GM18858 (cell line): ENCODE results near the gene PRDM10.
"Not testable (repeated sequence)": the region's sequence is repeated elsewhere in the genome, so short reads cannot be mapped to it uniquely, and the experiment has no call there.

Source experiments
- ATAC-seq: cut with Tn5 transposase; IDR thresholded peaks from one replicate; pipeline ENCODE4 v1.9.1; 2021; ENCODE audit not compliant: unreplicated experiment

The PRDM10 gene

DNA sequence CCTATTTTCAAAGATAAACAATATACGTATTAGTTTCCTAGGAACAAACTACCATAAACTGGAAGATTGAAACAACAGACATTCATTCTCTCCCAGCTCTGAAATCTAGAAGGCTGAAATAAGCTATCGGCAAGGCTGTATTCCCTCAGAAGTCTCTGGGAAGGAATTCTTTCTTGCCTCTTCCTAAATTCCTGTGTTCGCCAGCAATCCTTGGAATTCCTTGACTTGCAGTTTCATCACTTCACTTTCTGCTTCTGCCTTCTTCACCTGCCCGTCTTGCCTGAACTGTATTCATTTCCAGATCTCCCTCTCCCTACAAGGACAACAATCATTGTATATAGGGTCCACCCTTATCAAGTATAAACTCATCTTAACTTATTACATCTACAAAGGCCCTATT is 17.7 kb upstream of the PRDM10 start:
- no peak for ATAC-seq

- ATAC-seq, result not testable (repeated sequence)
These were observed 13.2 kb upstream of the PRDM10 start for GRCh38 chr11:130015846-130016245.

GRCh38 chr11:130008326-130008725 is 5.7 kb upstream of the PRDM10 start:
- no peak for ATAC-seq

DNA sequence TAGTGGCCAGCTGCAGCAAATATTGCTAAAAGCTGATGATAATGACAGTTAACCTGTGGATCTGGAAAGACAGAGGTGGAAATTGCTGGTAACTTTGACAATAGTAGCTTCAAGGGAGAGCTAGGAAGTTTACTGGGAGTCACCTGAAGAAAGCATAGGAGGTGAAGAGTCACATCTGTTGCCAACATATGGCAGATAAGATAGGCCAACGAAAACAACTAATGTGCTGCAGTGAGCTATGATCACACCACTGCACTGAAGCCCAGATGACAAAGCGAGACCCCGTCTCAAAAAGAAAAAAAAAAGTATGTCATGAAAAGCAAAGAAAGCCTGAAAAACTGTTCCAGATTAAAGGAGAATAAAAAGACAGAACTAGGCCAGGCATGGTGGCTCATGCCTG is 4.3 kb upstream of the PRDM10 start:
- no peak for ATAC-seq

DNA sequence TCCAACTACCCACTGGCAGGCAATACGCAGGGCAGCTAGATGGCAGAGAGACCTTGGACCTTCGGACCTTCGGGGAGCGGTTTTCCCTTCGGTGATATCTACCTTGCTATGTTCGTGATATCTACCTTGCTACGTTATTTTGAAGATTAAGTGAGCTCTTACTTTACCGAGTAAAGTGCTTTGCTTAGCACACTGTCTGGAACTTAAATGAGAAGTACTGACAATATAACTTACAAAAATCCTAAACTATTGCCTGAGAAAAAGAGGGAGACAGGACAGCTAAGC is 1.0 kb upstream of the PRDM10 start:
- no peak for ATAC-seq

DNA sequence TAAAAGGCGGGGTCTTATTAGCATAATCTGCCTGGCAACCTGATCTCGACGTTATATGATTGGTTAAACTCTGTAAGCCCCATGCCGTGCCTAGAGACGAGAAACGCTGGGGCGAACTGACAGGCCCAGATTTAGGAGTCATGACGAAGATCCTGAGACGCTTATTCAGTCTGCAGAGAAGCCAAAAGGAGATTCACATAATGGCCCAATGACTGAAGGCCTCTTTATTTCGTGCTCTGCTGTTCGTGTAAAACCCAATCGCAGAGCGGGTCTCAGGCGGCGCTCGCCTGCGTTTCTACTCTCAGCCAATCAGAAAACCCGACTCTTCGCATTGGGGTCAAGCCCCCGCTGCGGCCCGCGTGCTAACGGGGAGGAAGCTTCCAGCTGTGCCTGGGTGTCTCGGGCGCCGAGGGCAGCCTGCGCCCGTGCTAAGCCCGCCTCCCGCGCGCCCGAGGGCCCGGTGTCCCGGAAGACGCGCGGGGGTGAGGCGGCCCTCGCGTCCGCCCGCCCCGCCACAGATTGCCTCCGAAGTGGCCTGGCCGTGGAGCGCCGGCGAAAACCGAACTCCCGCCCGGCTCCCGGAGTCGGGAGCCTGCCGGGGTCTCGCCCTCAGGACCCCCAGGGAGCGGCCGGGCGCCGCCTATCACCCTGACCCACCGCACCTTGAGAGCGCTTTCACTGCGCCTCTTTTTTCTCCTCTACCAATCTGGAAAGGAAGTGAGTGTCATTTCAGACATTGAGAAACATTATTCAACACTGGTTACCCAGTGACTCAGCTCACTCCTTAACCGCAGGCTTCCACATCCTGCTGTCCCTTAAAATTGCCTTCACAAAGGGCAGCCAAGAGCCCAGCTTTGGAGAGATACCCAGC is 446 bp upstream of the PRDM10 start:
- ATAC-seq, result peak; percentile 69

DNA sequence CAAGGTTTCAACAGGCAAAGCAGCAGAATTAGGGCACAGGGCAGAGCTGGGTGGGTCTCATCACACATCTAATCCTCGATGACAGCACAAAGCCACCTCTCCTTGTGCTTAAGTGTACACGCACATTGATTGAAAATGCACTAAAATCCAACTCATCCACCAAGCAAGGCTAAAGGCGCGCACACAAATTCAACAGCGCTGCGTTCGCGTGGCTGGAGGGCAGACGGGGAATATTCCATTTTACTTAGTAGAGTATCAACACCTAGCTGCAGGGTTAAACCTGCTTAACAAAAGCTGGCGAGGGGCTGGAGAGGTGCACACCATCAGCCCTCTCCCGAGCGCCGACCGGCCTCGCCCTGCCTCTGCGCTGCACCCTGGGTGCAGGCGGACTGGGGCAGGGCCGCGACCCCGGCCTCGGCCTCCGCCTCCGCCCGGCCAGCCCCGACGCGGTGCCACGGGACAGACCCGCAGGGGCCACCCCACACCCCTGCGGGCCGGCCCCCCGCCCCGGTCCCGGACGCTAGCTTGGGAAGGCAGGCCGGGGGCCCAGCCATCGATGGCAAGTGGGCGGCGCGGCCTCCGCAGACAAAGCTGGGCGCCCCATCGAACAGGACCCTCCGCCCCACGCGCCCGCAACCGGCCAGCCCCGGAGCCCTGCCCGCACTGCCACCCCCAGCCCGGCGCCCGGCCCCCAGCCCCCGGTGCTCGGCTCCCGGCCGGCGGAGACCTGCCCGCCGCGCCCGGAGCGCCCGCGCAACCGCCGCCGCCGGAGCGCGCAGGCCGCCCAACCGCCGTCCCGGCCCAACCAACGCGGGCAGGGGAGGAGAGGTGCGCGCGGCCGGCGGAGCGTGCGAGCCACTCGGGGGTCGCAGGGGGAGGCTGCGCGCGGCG is 929 bp downstream of the PRDM10 start:
- ATAC-seq, result peak; percentile 7

- no peak for ATAC-seq
These were observed 2.0 kb downstream of the PRDM10 start for GRCh38 chr11:130000552-130001176.

DNA sequence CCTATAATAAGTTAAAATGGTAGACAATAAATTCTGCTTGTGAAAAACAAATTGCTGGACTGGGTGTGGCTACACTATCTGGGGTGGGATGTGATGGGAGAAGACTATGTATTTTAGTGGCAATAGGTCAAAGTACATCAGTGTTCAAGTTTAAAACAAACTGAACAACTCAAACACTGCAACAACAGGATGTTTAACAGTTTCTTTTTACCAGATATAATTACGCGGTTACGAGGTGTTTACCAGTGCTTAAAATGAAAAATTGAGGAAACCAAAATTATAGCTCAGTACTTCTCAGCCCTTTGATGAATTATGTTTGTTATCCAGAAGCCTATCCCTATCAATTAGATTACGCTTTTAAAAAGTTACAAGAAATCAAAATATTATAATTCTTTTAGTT is 3.2 kb downstream of the PRDM10 start:
- ATAC-seq, result no peak

DNA sequence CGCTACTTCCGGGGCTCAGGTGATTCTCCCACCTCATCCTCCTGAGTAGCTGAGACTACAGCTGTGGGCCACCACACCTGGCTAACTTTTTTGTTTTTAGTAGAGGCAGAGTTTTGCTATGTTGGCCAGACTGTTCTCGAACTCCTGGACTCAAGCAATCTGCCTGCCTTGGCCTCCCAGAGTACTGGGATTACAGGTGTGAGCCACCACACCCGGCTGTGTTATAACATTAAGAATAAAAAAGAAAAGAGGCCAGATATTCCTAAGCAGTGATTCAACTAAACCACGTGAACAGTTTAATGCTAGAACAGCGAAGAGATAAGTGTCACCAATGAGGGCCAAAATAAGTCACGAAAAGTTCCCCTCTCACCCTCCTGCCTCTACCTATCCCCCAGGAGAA is 3.7 kb downstream of the PRDM10 start:
- no peak for ATAC-seq

DNA sequence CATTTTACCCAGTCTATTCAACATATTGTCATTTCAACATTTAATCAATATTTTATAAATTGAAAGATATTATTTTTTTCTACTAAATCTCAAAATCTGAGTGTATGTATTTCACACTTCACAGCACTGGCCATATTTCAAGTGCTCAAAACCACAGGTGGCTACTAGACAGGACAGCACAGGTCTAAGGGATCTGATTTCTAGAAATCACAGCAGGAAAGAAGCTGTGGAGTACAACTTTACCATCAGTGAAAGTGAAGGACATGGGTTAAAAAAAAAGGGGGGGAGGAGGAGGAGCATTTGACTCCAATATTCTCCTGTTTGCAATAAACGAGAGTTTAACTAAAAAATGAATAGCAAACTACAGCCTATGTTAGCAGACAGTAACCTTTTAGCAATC is 4.5 kb downstream of the PRDM10 start:
- no peak for ATAC-seq

DNA sequence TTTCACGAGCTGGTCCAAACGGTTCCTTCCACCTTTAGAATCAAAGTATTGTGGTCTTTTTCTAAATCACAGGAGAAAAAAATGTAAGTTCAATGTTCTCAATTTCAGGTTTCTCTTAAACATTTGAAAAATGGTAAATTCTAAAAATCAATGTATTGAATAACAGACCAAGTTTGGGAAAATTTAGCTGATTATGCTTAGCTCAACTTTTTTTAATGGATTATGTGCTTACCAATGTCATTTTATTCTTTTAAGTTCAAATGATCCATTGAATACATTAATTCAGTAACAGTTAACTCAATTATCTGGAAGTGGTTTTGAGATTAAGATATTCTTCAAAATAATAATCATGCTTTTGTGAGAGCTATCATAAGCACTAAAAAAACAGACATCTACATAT is 5.1 kb downstream of the PRDM10 start:
- ATAC-seq, result no peak

- ATAC-seq, result no peak
These were observed 6.3 kb downstream of the PRDM10 start for GRCh38 chr11:129996113-129996870.

DNA sequence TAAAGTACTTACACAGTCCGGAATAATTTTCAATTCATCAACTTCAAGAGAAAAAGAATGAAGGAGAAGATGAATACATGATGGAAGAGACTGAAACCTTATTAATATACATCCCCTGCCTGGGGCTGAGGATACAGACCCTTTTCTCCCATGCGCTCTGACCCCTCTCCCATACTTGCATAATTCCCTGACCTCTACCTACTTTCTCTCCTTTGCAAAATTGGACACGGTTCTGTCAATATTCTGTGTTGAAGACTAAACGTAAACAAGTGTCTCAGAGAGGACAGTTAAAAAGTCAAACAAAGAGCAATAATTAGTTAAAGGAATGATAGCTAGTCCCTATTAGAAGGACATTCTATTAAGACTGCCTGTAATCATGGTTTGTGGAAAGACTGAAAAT is 7.5 kb downstream of the PRDM10 start:
- no peak for ATAC-seq

GRCh38 chr11:129992161-129992944 is 10.3 kb downstream of the PRDM10 start:
- ATAC-seq, result peak; percentile 65

GRCh38 chr11:129989149-129989813 is 13.4 kb downstream of the PRDM10 start:
- ATAC-seq, result no peak

DNA sequence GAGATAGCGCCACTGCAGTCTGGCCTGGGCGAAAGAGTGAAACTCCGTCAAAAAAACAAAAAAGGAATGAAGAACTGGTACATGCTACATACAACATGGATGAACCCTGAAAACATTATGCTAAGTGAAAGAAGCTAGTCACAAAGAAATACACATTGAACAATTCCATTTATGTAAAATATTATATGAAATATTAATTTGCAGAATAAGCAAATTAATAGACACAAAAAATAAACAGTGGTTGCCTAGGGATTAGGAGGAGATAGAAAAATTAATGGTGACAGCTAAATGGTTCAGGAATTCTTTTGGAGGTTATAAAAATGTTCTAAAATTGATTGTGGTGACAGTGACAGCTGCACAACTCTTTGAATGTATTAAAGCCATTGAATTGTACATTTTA is 14.7 kb downstream of the PRDM10 start:
- no peak for ATAC-seq

DNA sequence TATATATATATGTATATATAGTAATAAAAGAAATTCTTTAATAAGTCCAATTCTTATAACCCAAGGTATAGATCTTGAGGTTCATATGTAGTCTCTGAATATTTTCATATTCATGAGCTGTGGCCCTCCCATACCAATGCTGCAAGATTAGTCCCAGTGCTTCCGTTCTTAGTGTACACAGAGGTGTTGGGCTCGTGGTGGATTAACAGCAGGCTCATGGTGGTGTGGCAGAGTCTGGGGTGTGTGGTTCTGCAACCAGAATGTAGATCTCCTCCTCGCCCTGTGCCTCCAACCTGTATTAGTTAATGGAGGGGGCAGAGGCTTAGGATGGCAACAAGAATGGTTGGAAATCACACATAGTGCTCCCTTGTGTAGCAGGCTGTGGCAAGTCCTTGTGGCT is 16.8 kb downstream of the PRDM10 start:
- ATAC-seq, result no peak

GRCh38 chr11:129980086-129980485 is 22.5 kb downstream of the PRDM10 start:
- ATAC-seq, result no peak
